ENCODE data around the gene LIPA.

The LIPA gene

GRCh38 chr10:89221919-89222318 is 29.7 kb downstream of the LIPA start:
- no peak for TF ChIP-seq CTCF (conservative IDR thresholded peaks at IDR 0.05; ENCODE audit: low read length)
- no peak for TF ChIP-seq EZH2phosphoT487 (IDR thresholded peaks at IDR 0.05; ENCODE audit: borderline replicate concordance)
- no peak overlapping the region for H3K4me2 ChIP-seq (ENCODE audit: low read depth, low read length, poor library complexity, severe bottlenecking)
- no peak overlapping the region for H3K4me3 ChIP-seq (ENCODE audit: low read length, poor library complexity, severe bottlenecking)
- H3K4me1 ChIP-seq (ENCODE audit: insufficient read depth, low read length, poor library complexity, severe bottlenecking), result peaks cover 12% of the 10 kb centered on the region
- H3K27me3 ChIP-seq (ENCODE audit: insufficient read depth, low read length, poor library complexity, severe bottlenecking), result no peaks in the 10 kb centered on the region
- H3K9me2 ChIP-seq (replicated peaks; ENCODE audit: low read depth, low read length), result no peaks in the 10 kb centered on the region
- H3F3A ChIP-seq (ENCODE audit: low read depth), result no peaks in the 10 kb centered on the region
- H4K20me1 ChIP-seq (ENCODE audit: insufficient read depth, low read length, poor library complexity, severe bottlenecking), result no peaks in the 10 kb centered on the region
- H3K79me2 ChIP-seq (ENCODE audit: insufficient read depth, low read length), result no peaks in the 10 kb centered on the region
- H3K36me3 ChIP-seq (ENCODE audit: insufficient read depth, low read length), result peaks cover 3% of the 10 kb centered on the region; the same call in 1 of the 2 replicates
- H3K9ac ChIP-seq (ENCODE audit: low read depth, low read length, poor library complexity, severe bottlenecking), result no peak overlapping the region
- no peak overlapping the region for H2AFZ ChIP-seq (ENCODE audit: low read length)
- H3K9me3 ChIP-seq (ENCODE audit: insufficient read depth, low read depth, low read length), result no peaks in the 10 kb centered on the region

- Histone ChIP-seq H4K20me1 (ENCODE audit: insufficient read depth, low read length, poor library complexity, severe bottlenecking) (no peaks in the 10 kb centered on the region), H3K4me1 (ENCODE audit: insufficient read depth, low read length, poor library complexity, severe bottlenecking) (peaks cover 12% of the 10 kb centered on the region), H3K27me3 (ENCODE audit: insufficient read depth, low read length, poor library complexity, severe bottlenecking) (no peaks in the 10 kb centered on the region), H3K9ac (ENCODE audit: low read depth, low read length, poor library complexity, severe bottlenecking) (no peak overlapping the region), H3K9me2 (replicated peaks; ENCODE audit: low read depth, low read length) (no peaks in the 10 kb centered on the region), H3K79me2 (ENCODE audit: insufficient read depth, low read length) (no peaks in the 10 kb centered on the region), H3K4me2 (ENCODE audit: low read depth, low read length, poor library complexity, severe bottlenecking) (no peak overlapping the region), H3K9me3 (ENCODE audit: insufficient read depth, low read depth, low read length) (no peaks in the 10 kb centered on the region), H2AFZ (ENCODE audit: low read length) (no peak overlapping the region), H3K4me3 (ENCODE audit: low read length, poor library complexity, severe bottlenecking) (no peak overlapping the region), H3F3A (ENCODE audit: low read depth) (no peaks in the 10 kb centered on the region), H3K36me3 (ENCODE audit: insufficient read depth, low read length) (peaks cover 3% of the 10 kb centered on the region; the same call in 1 of the 2 replicates)
- no peak for TF ChIP-seq CTCF (conservative IDR thresholded peaks at IDR 0.05; ENCODE audit: low read length)
- TF ChIP-seq EZH2phosphoT487 (IDR thresholded peaks at IDR 0.05; ENCODE audit: borderline replicate concordance), result no peak
These were observed 31.9 kb downstream of the LIPA start for GRCh38 chr10:89219513-89220218.

GRCh38 chr10:89217057-89217990 is 34.3 kb downstream of the LIPA start:
- Histone ChIP-seq H3K4me2 (ENCODE audit: low read depth, low read length, poor library complexity, severe bottlenecking) (peak overlapping the region; percentile 61), H3K79me2 (ENCODE audit: insufficient read depth, low read length) (no peaks in the 10 kb centered on the region), H3K27me3 (ENCODE audit: insufficient read depth, low read length, poor library complexity, severe bottlenecking) (no peaks in the 10 kb centered on the region), H3K9me2 (replicated peaks; ENCODE audit: low read depth, low read length) (no peaks in the 10 kb centered on the region), H4K20me1 (ENCODE audit: insufficient read depth, low read length, poor library complexity, severe bottlenecking) (no peaks in the 10 kb centered on the region), H2AFZ (ENCODE audit: low read length) (peak overlapping the region; percentile 42; the same call in 1 of the 2 replicates), H3K4me1 (ENCODE audit: insufficient read depth, low read length, poor library complexity, severe bottlenecking) (peaks cover 13% of the 10 kb centered on the region), H3F3A (ENCODE audit: low read depth) (no peaks in the 10 kb centered on the region), H3K36me3 (ENCODE audit: insufficient read depth, low read length) (peaks cover 3% of the 10 kb centered on the region; the same call in 1 of the 2 replicates), H3K9ac (ENCODE audit: low read depth, low read length, poor library complexity, severe bottlenecking) (no peak overlapping the region), H3K4me3 (ENCODE audit: low read length, poor library complexity, severe bottlenecking) (peak overlapping the region; percentile 33), H3K9me3 (ENCODE audit: insufficient read depth, low read depth, low read length) (no peaks in the 10 kb centered on the region)
- peak; percentile 80 for TF ChIP-seq CTCF (conservative IDR thresholded peaks at IDR 0.05; ENCODE audit: low read length)
- no peak for TF ChIP-seq EZH2phosphoT487 (IDR thresholded peaks at IDR 0.05; ENCODE audit: borderline replicate concordance)

Measured in Loucy (cell line).